RPMI8226 (cell line): ENCODE results near the gene CXXC1.
"Not testable (repeated sequence)": the region's sequence is repeated elsewhere in the genome, so short reads cannot be mapped to it uniquely, and the experiment has no call there.

Experiments used
- DNase-seq: peaks from one replicate; pipeline ENCODE4 v3.0.0-alpha.2; 2015

Gene CXXC1

GRCh38 chr18:50297621-50298442, 10.3 kb upstream of the CXXC1 start:
- DNase-seq: peak; percentile 94

GRCh38 chr18:50293039-50293438, 5.5 kb upstream of the CXXC1 start:
- DNase-seq: no peak

- no peak for DNase-seq
Measured at GRCh38 chr18:50289108-50289443, 1.6 kb upstream of the CXXC1 start.

GRCh38 chr18:50288348-50289107, 1.0 kb upstream of the CXXC1 start:
- not testable (repeated sequence) for DNase-seq

GRCh38 chr18:50287028-50287440, 458 bp downstream of the CXXC1 start:
- DNase-seq: no peak

- DNase-seq: peak; percentile 45
Measured at GRCh38 chr18:50286391-50287027, 983 bp downstream of the CXXC1 start.

- DNase-seq: no peak
Measured at GRCh38 chr18:50285631-50286321, 1.7 kb downstream of the CXXC1 start.

GRCh38 chr18:50285071-50285470, 2.4 kb downstream of the CXXC1 start:
- no peak for DNase-seq

- no peak for DNase-seq
Measured at GRCh38 chr18:50284255-50284885, 3.1 kb downstream of the CXXC1 start.

GRCh38 chr18:50283469-50284209, 3.9 kb downstream of the CXXC1 start:
- DNase-seq: no peak

GRCh38 chr18:50282521-50283335, 4.8 kb downstream of the CXXC1 start:
- no peak for DNase-seq

GRCh38 chr18:50281972-50282520, 5.4 kb downstream of the CXXC1 start:
- DNase-seq: no peak

GRCh38 chr18:50281295-50281971, 6.1 kb downstream of the CXXC1 start, which contains the start of gene MBD1:
MBD1 (minus strand) TSS chr18:50281523; CDS start chr18:50279992, 1,531 bp downstream.
- peak; percentile 99 for DNase-seq

GRCh38 chr18:50280707-50281294, 6.7 kb downstream of the CXXC1 start:
- no peak for DNase-seq

GRCh38 chr18:50279752-50280151, 7.7 kb downstream of the CXXC1 start:
- no peak for DNase-seq

- DNase-seq: no peak
Measured at GRCh38 chr18:50277942-50278341, 9.6 kb downstream of the CXXC1 start.

GRCh38 chr18:50276452-50276851, 11.0 kb downstream of the CXXC1 start:
- DNase-seq: no peak

- no peak for DNase-seq
Measured at GRCh38 chr18:50275503-50276036, 11.9 kb downstream of the CXXC1 start.

GRCh38 chr18:50274941-50275340, 12.6 kb downstream of the CXXC1 start:
- no peak for DNase-seq
